PFSK-1 (cell line): ENCODE results near the gene PHLDA1.

Experiments used
- FOXP2 ChIP-seq: optimal IDR thresholded peaks from 2 replicates; pipeline ENCODE3; 2011; ENCODE audit warnings: borderline replicate concordance, control low read depth, inconsistent platforms; ENCODE audit not compliant: insufficient read depth; ENCODE audit errors: extremely low read length, extremely low read depth
- POLR2AphosphoS5 ChIP-seq: IDR thresholded peaks from 2 replicates; pipeline ENCODE4 v1.6.1; 2012; ENCODE audit warnings: low read depth, mild to moderate bottlenecking, control low read depth, low read length, moderate library complexity
- REST ChIP-seq, 2 experiments: IDR thresholded peaks; 2 replicates each; pipeline versions ENCODE4 v1.6.1 to v1.8.0; 2011 to 2012; ENCODE audit warnings: low read depth in 2 of 2, low read length in 2 of 2, control low read depth in 1 of 2, inconsistent platforms in 1 of 2, mild to moderate bottlenecking in 1 of 2, moderate library complexity in 1 of 2; ENCODE audit not compliant: insufficient read depth in 1 of 2
- SIN3A ChIP-seq: IDR thresholded peaks from 2 replicates; pipeline ENCODE4 v1.6.1; 2012; ENCODE audit warnings: mild to moderate bottlenecking, low read length, moderate library complexity, borderline replicate concordance; ENCODE audit not compliant: insufficient read depth
- TAF1 ChIP-seq: IDR thresholded peaks from 2 replicates; pipeline ENCODE4 v1.6.1; 2012; ENCODE audit warnings: low read length, control low read depth, borderline replicate concordance; ENCODE audit not compliant: insufficient read depth

PHLDA1 gene

GRCh38 chr12:76006028-76006925 lies 25.3 kb downstream of the PHLDA1 start:
- no peak for TF ChIP-seq REST (IDR thresholded peaks at IDR 0.05; ENCODE audit: insufficient read depth in 1 of 2, low read depth in 2 of 2, low read length in 2 of 2)

GRCh38 chr12:76003355-76003638 lies 28.3 kb downstream of the PHLDA1 start:
- no peak for TF ChIP-seq FOXP2
- no peak for TF ChIP-seq TAF1
- no peak for TF ChIP-seq SIN3A
- TF ChIP-seq POLR2AphosphoS5, result no peak
- no peak for TF ChIP-seq REST (IDR thresholded peaks at IDR 0.05; ENCODE audit: insufficient read depth in 1 of 2, low read depth in 2 of 2, low read length in 2 of 2)

- TF ChIP-seq SIN3A (no peak), REST (IDR thresholded peaks at IDR 0.05; ENCODE audit: insufficient read depth in 1 of 2, low read depth in 2 of 2, low read length in 2 of 2) (peak in 1 of 2 experiments; percentile 19; a peak in 1 of 4 replicates)
Observed at GRCh38 chr12:76002598-76003354, 28.8 kb downstream of the PHLDA1 start.

- TF ChIP-seq POLR2AphosphoS5 (no peak), TAF1 (no peak), REST (IDR thresholded peaks at IDR 0.05; ENCODE audit: insufficient read depth in 1 of 2, low read depth in 2 of 2, low read length in 2 of 2) (no peak), SIN3A (no peak), FOXP2 (no peak)
Observed at GRCh38 chr12:75998292-75999063, 33.1 kb downstream of the PHLDA1 start.
